NCI-H1105 (cell line): ENCODE results near the gene FAM199X.

Experiments used
- DNase-seq: peaks from one replicate; lab custom pipeline; 2025; lab: John Stamatoyannopoulos, UW

FAM199X gene

GRCh38 chrX:104165894-104166734 lies at the start of gene FAM199X:
Gene FAM199X, plus strand, starts transcription at chrX:104166453. Its CDS starts 333 bp downstream, at chrX:104166786.
- DNase-seq, result peak; percentile 69

- no peak for DNase-seq
These were observed 48.5 kb upstream of the FAM199X start for GRCh38 chrX:104117759-104118158.

GRCh38 chrX:104118765-104119164 lies 47.5 kb upstream of the FAM199X start:
- DNase-seq, result peak; percentile 48

- DNase-seq, result no peak
These were observed 43.4 kb upstream of the FAM199X start for GRCh38 chrX:104122829-104123228.

GRCh38 chrX:104126856-104127255 lies 39.4 kb upstream of the FAM199X start:
- DNase-seq, result no peak

GRCh38 chrX:104130808-104131207 lies 35.4 kb upstream of the FAM199X start:
- DNase-seq, result no peak

GRCh38 chrX:104134583-104135261 lies 31.5 kb upstream of the FAM199X start:
- no peak for DNase-seq

- no peak for DNase-seq
These were observed 30.6 kb upstream of the FAM199X start for GRCh38 chrX:104135677-104136076.

GRCh38 chrX:104136241-104137019 lies 29.8 kb upstream of the FAM199X start:
- DNase-seq, result peak; percentile 68

- DNase-seq, result no peak
These were observed 28.8 kb upstream of the FAM199X start for GRCh38 chrX:104137496-104137895.

- DNase-seq, result no peak
These were observed 25.0 kb upstream of the FAM199X start for GRCh38 chrX:104141087-104141760.

GRCh38 chrX:104151037-104151436 lies 15.2 kb upstream of the FAM199X start:
- DNase-seq, result no peak

- peak; percentile 73 for DNase-seq
These were observed 9.4 kb upstream of the FAM199X start, which contains the start of gene SLC25A53 for GRCh38 chrX:104156630-104157529. Gene SLC25A53, minus strand, starts transcription at chrX:104157009. Its CDS starts 51,752 bp downstream, at chrX:104105257.

GRCh38 chrX:104166735-104167436 lies 633 bp downstream of the FAM199X start:
- no peak for DNase-seq

GRCh38 chrX:104168127-104168526 lies 1.9 kb downstream of the FAM199X start:
- DNase-seq, result no peak

GRCh38 chrX:104172121-104172520 lies 5.9 kb downstream of the FAM199X start:
- no peak for DNase-seq

GRCh38 chrX:104172788-104173187 lies 6.5 kb downstream of the FAM199X start:
- no peak for DNase-seq

- no peak for DNase-seq
These were observed 7.6 kb downstream of the FAM199X start for GRCh38 chrX:104173841-104174240.

GRCh38 chrX:104183685-104184084 lies 17.4 kb downstream of the FAM199X start:
- DNase-seq, result no peak

- DNase-seq, result no peak
These were observed 21.7 kb downstream of the FAM199X start for GRCh38 chrX:104187931-104188330.
